ENCODE data around the gene ADGRG6. TPM values are rescaled to one million over a fixed set of nuclear protein-coding genes. Genes with fewer than 3 reads are reported as not detected.

ADGRG6 gene
- total RNA-seq, 2 donors from 2014 or later, result 6.4 to 6.8 TPM

GRCh38 chr6:142367501-142368018, 65.8 kb downstream of the ADGRG6 start:
- no peak for ATAC-seq (ENCODE audit: insufficient number of reproducible peaks, low FRiP score, low read depth)
- no peak for DNase-seq (ENCODE audit: low spot score)
- Histone ChIP-seq H3K27ac (no peak overlapping the region), H3K4me1 (ENCODE audit: control insufficient read depth in 1 of 2, low read depth in 2 of 2) (no peaks in the 10 kb centered on the region), H3K27me3 (replicated peaks; ENCODE audit: insufficient read depth) (no peaks in the 10 kb centered on the region), H3K4me3 (no peak overlapping the region), H3K9me3 (no peaks in the 10 kb centered on the region), H3K36me3 (no peaks in the 10 kb centered on the region)
- no peak for TF ChIP-seq CTCF (IDR thresholded peaks at IDR 0.05)

- H3K4me3 ChIP-seq, result no peak overlapping the region
- ATAC-seq (ENCODE audit: insufficient number of reproducible peaks, low FRiP score, low read depth) (no peak), DNase-seq (ENCODE audit: low spot score) (no peak)
- no peak overlapping the region for H3K27ac ChIP-seq
- H3K9me3 ChIP-seq, result no peaks in the 10 kb centered on the region
- no peaks in the 10 kb centered on the region for H3K27me3 ChIP-seq (replicated peaks; ENCODE audit: insufficient read depth)
- H3K36me3 ChIP-seq, result no peaks in the 10 kb centered on the region
- no peak for TF ChIP-seq CTCF (IDR thresholded peaks at IDR 0.05)
- no peaks in the 10 kb centered on the region for H3K4me1 ChIP-seq (ENCODE audit: control insufficient read depth in 1 of 2, low read depth in 2 of 2)
Measured at GRCh38 chr6:142369266-142369665, 67.5 kb downstream of the ADGRG6 start.

- ATAC-seq (ENCODE audit: insufficient number of reproducible peaks, low FRiP score, low read depth) (no peak), DNase-seq (ENCODE audit: low spot score) (no peak)
- H3K9me3 ChIP-seq, result no peaks in the 10 kb centered on the region
- no peaks in the 10 kb centered on the region for H3K36me3 ChIP-seq
- H3K27me3 ChIP-seq (replicated peaks; ENCODE audit: insufficient read depth), result no peaks in the 10 kb centered on the region
- no peaks in the 10 kb centered on the region for H3K4me1 ChIP-seq (ENCODE audit: control insufficient read depth in 1 of 2, low read depth in 2 of 2)
- H3K4me3 ChIP-seq, result no peak overlapping the region
- no peak overlapping the region for H3K27ac ChIP-seq
- no peak for TF ChIP-seq CTCF (IDR thresholded peaks at IDR 0.05)
Measured at GRCh38 chr6:142372348-142372747, 70.5 kb downstream of the ADGRG6 start.

- Histone ChIP-seq H3K4me3 (no peak overlapping the region), H3K27ac (no peak overlapping the region), H3K27me3 (replicated peaks; ENCODE audit: insufficient read depth) (no peaks in the 10 kb centered on the region), H3K9me3 (no peaks in the 10 kb centered on the region), H3K4me1 (ENCODE audit: control insufficient read depth in 1 of 2, low read depth in 2 of 2) (peaks cover 0 to 5% of the 10 kb centered on the region in 2 donors), H3K36me3 (no peaks in the 10 kb centered on the region)
- DNase-seq (ENCODE audit: low spot score) (no peak), ATAC-seq (ENCODE audit: insufficient number of reproducible peaks, low FRiP score, low read depth) (no peak)
- no peak for TF ChIP-seq CTCF (IDR thresholded peaks at IDR 0.05)
Measured at GRCh38 chr6:142373268-142374090, 71.7 kb downstream of the ADGRG6 start.

GRCh38 chr6:142374091-142374770, 72.4 kb downstream of the ADGRG6 start:
- TF ChIP-seq CTCF (IDR thresholded peaks at IDR 0.05), result no peak
- no peaks in the 10 kb centered on the region for H3K9me3 ChIP-seq
- no peak overlapping the region for H3K4me3 ChIP-seq
- H3K27ac ChIP-seq, result no peak overlapping the region
- H3K36me3 ChIP-seq, result no peaks in the 10 kb centered on the region
- peaks cover 0 to 5% of the 10 kb centered on the region in 2 donors for H3K4me1 ChIP-seq (ENCODE audit: control insufficient read depth in 1 of 2, low read depth in 2 of 2)
- DNase-seq (ENCODE audit: low spot score), result no peak
- no peak for ATAC-seq (ENCODE audit: insufficient number of reproducible peaks, low FRiP score, low read depth)
- no peaks in the 10 kb centered on the region for H3K27me3 ChIP-seq (replicated peaks; ENCODE audit: insufficient read depth)

Data from thoracic aorta (tissue), 2 donors.